GM19239 (cell line): ENCODE data around the gene STX1A.
"Not testable (repeated sequence)": the region's sequence is repeated elsewhere in the genome, so short reads cannot be mapped to it uniquely, and the experiment has no call there.

Source experiments
- DNase-seq: peaks from one replicate; pipeline ENCODE4 v3.0.0; 2011; ENCODE audit warnings: low spot score; ENCODE audit not compliant: insufficient read length
- FAIRE-seq: peaks from 2 replicates; lab custom pipeline; 2011; peaks lifted over from hg19 to GRCh38; lab: Jason Lieb, UNC

The STX1A gene

GRCh38 chr7:73713319-73713718 is 6.2 kb downstream of the STX1A start:
- FAIRE-seq, DNase-seq: not testable (repeated sequence)

- no peak for FAIRE-seq
- DNase-seq = no peak
Measured at GRCh38 chr7:73712773-73713172, 6.7 kb downstream of the STX1A start.

- FAIRE-seq (no peak), DNase-seq (no peak)
Measured at GRCh38 chr7:73708961-73709549, 10.4 kb downstream of the STX1A start.

- DNase-seq (no peak), FAIRE-seq (no peak)
Measured at GRCh38 chr7:73707045-73707631, 12.3 kb downstream of the STX1A start.

- FAIRE-seq (no peak), DNase-seq (no peak)
Measured at GRCh38 chr7:73706126-73707044, 13.1 kb downstream of the STX1A start.

- no peak for FAIRE-seq
- no peak for DNase-seq
Measured at GRCh38 chr7:73705551-73705920, 13.9 kb downstream of the STX1A start.

- FAIRE-seq = no peak
- DNase-seq = no peak
Measured at GRCh38 chr7:73704640-73705550, 14.6 kb downstream of the STX1A start.

GRCh38 chr7:73703757-73704639 is 15.5 kb downstream of the STX1A start:
- FAIRE-seq = no peak
- DNase-seq = no peak

GRCh38 chr7:73703225-73703624 is 16.2 kb downstream of the STX1A start:
- no peak for FAIRE-seq
- no peak for DNase-seq

GRCh38 chr7:73702665-73703064 is 16.8 kb downstream of the STX1A start:
- DNase-seq = no peak
- no peak for FAIRE-seq

GRCh38 chr7:73702226-73702625 is 17.2 kb downstream of the STX1A start:
- FAIRE-seq = no peak
- no peak for DNase-seq

GRCh38 chr7:73701357-73701995 is 18.0 kb downstream of the STX1A start:
- DNase-seq = no peak
- FAIRE-seq = no peak

GRCh38 chr7:73700581-73701134 is 18.8 kb downstream of the STX1A start:
- no peak for DNase-seq
- FAIRE-seq = no peak

GRCh38 chr7:73700069-73700423 is 19.4 kb downstream of the STX1A start:
- DNase-seq (no peak), FAIRE-seq (no peak)

GRCh38 chr7:73699370-73700068 is 19.9 kb downstream of the STX1A start:
- FAIRE-seq = no peak
- DNase-seq = no peak

- FAIRE-seq (no peak), DNase-seq (no peak)
Measured at GRCh38 chr7:73698410-73698809, 21.1 kb downstream of the STX1A start.

- FAIRE-seq (no peak), DNase-seq (no peak)
Measured at GRCh38 chr7:73696372-73696771, 23.1 kb downstream of the STX1A start.

GRCh38 chr7:73690646-73691045 is 28.8 kb downstream of the STX1A start:
- DNase-seq = no peak
- no peak for FAIRE-seq
